GM19438 (cell line): ENCODE results near the gene SH3BP4.

Source experiments
- ATAC-seq: cut with Tn5 transposase; IDR thresholded peaks from one replicate; pipeline ENCODE4 v1.9.1; 2021; ENCODE audit warnings: low read depth; ENCODE audit not compliant: unreplicated experiment

SH3BP4 gene

GRCh38 chr2:234963773-234964615 is 12.2 kb downstream of the SH3BP4 start:
- no peak for ATAC-seq

GRCh38 chr2:234964631-234965461 is 13.0 kb downstream of the SH3BP4 start:
- no peak for ATAC-seq

- ATAC-seq = no peak
Observed at GRCh38 chr2:234966340-234966739, 14.5 kb downstream of the SH3BP4 start.

GRCh38 chr2:234967201-234967869 is 15.5 kb downstream of the SH3BP4 start:
- ATAC-seq = no peak

- ATAC-seq = no peak
Observed at GRCh38 chr2:234967870-234968208, 16.0 kb downstream of the SH3BP4 start.

- no peak for ATAC-seq
Observed at GRCh38 chr2:234968631-234969305, 17.0 kb downstream of the SH3BP4 start.

- ATAC-seq = no peak
Observed at GRCh38 chr2:234969306-234970098, 17.7 kb downstream of the SH3BP4 start.

- no peak for ATAC-seq
Observed at GRCh38 chr2:234970099-234970440, 18.3 kb downstream of the SH3BP4 start.

- ATAC-seq = no peak
Observed at GRCh38 chr2:234970477-234970882, 18.7 kb downstream of the SH3BP4 start.

- no peak for ATAC-seq
Observed at GRCh38 chr2:234971496-234971895, 19.7 kb downstream of the SH3BP4 start.

- no peak for ATAC-seq
Observed at GRCh38 chr2:234973008-234973407, 21.2 kb downstream of the SH3BP4 start.

- ATAC-seq = no peak
Observed at GRCh38 chr2:234974501-234975385, 22.9 kb downstream of the SH3BP4 start.

- no peak for ATAC-seq
Observed at GRCh38 chr2:234975611-234976010, 23.8 kb downstream of the SH3BP4 start.

- no peak for ATAC-seq
Observed at GRCh38 chr2:234976479-234977227, 24.8 kb downstream of the SH3BP4 start.

GRCh38 chr2:234977228-234977679 is 25.4 kb downstream of the SH3BP4 start:
- ATAC-seq = no peak

- ATAC-seq = no peak
Observed at GRCh38 chr2:234978466-234979203, 26.8 kb downstream of the SH3BP4 start.
